PC-3 (cell line): Measurements from ENCODE around the gene PALD1. TPM values are rescaled to one million over a fixed set of nuclear protein-coding genes. Genes with fewer than 3 reads are reported as not detected.

Experiments
- ATAC-seq: fragments of 200-7000 bp; cut with Tn5 transposase; 2 replicates; pipeline ENCODE4 v1.9.1; 2020; ENCODE audit warnings: mild to moderate bottlenecking, moderate library complexity
- BruUV-seq: library from RNA; stranded (reverse); fragments of 400-500 nt; replicated peaks from 2 replicates; lab custom pipeline; 2021; lab: Mats Ljungman, UMichigan
- CTCF ChIA-PET: fragments of 300-600 bp; sonication (Branson Sonifier 250); formaldehyde crosslinking; loops from one replicate; lab custom pipeline; 2022; ENCODE audit warnings: antibody characterized with exemption; lab: Charles Lee
- POLR2A ChIA-PET: fragments of 300-600 bp; sonication (Branson Sonifier 250); formaldehyde crosslinking; loops from one replicate; lab custom pipeline; 2022; ENCODE audit warnings: antibody characterized with exemption; ENCODE audit not compliant: unreplicated experiment; lab: Charles Lee
- DNase-seq: peaks from one replicate; pipeline ENCODE4 v3.0.0-alpha.2; 2015
- H2AFZ ChIP-seq: fragments of 300-600 bp; sonication (generic); 2 replicates; pipeline ENCODE4 v1.6.0; 2016; ENCODE audit warnings: antibody characterized with exemption, low read length
- H3F3A ChIP-seq: fragments of 300-600 bp; sonication (generic); one replicate; pipeline ENCODE4 v1.6.0; 2017; ENCODE audit warnings: antibody characterized with exemption, low read length, control low read depth, mild to moderate bottlenecking; ENCODE audit not compliant: unreplicated experiment
- H3K27ac ChIP-seq: fragments of 300-600 bp; sonication (generic); 2 replicates; pipeline ENCODE4 v1.5.1; 2016; ENCODE audit warnings: mild to moderate bottlenecking, low read length
- H3K27me3 ChIP-seq: fragments of 300-600 bp; sonication (generic); 2 replicates; pipeline ENCODE4 v1.6.1; 2016; ENCODE audit warnings: low read length, mixed read lengths
- H3K36me3 ChIP-seq: fragments of 300-600 bp; sonication (generic); 2 replicates; pipeline ENCODE4 v1.6.1; 2016; ENCODE audit warnings: low read depth, mixed run types, low read length, mixed read lengths
- H3K4me1 ChIP-seq: fragments of 300-600 bp; sonication (generic); 2 replicates; pipeline ENCODE4 v1.5.1; 2016; ENCODE audit warnings: low read length; ENCODE audit not compliant: insufficient read depth
- H3K4me2 ChIP-seq: fragments of 300-600 bp; sonication (generic); 2 replicates; pipeline ENCODE4 v1.6.0; 2016; ENCODE audit warnings: low read length
- H3K4me3 ChIP-seq: fragments of 300-600 bp; sonication (generic); 2 replicates; pipeline ENCODE4 v1.5.1; 2016; ENCODE audit warnings: mild to moderate bottlenecking, low read length, mixed read lengths
- H3K79me2 ChIP-seq: fragments of 300-600 bp; sonication (generic); 2 replicates; pipeline ENCODE4 v1.6.1; 2017; ENCODE audit warnings: low read length, mixed read lengths
- H3K9ac ChIP-seq: fragments of 300-600 bp; sonication (generic); 2 replicates; pipeline ENCODE4 v1.6.0; 2016; ENCODE audit warnings: mild to moderate bottlenecking, low read length
- H3K9me2 ChIP-seq: fragments of 300-600 bp; sonication (generic); replicated peaks from 2 replicates; pipeline ENCODE4 v1.6.1; 2016; ENCODE audit warnings: mixed run types, low read length, mixed read lengths
- H3K9me3 ChIP-seq: fragments of 300-600 bp; sonication (generic); 2 replicates; pipeline ENCODE4 v1.6.1; 2016; ENCODE audit warnings: low read length, mixed read lengths
- H4K20me1 ChIP-seq: fragments of 300-600 bp; sonication (generic); 2 replicates; pipeline ENCODE4 v1.6.1; 2016; ENCODE audit warnings: low read length, mixed read lengths
- CTCF ChIP-seq: fragments of 300-600 bp; sonication (generic); conservative IDR thresholded peaks from 2 replicates; pipeline ENCODE4 v1.5.1; 2017; ENCODE audit warnings: antibody characterized with exemption, low read depth, mild to moderate bottlenecking, low read length
- EZH2 ChIP-seq: fragments of 300-600 bp; sonication (generic); IDR thresholded peaks from one replicate; pipeline ENCODE4 v1.6.1; 2017; ENCODE audit warnings: antibody characterized with exemption, mild to moderate bottlenecking, low read length; ENCODE audit not compliant: unreplicated experiment
- EZH2phosphoT487 ChIP-seq: fragments of 300-600 bp; sonication (generic); IDR thresholded peaks from 2 replicates; pipeline ENCODE4 v1.6.1; 2018; ENCODE audit warnings: mild to moderate bottlenecking, antibody characterized with exemption, low read length, borderline replicate concordance
- intact Hi-C: fragments of 100-400 bp; cut with micrococcal nuclease; formaldehyde crosslinking; loops from 2 replicates; pipeline ENCODE4 v1.9.0; 2023
- total RNA-seq: library from RNA; depleted of rRNA; stranded (reverse); fragments of >200 nt; gene quantifications from 2 replicates; pipeline ENCODE4 v1.2.3, GENCODE V29; 2014

PALD1 gene
- total RNA-seq, 1 experiment from 2014 or later, result 0.80 TPM

- no peaks in the 10 kb centered on the region for H3K36me3 ChIP-seq
- no peaks in the 10 kb centered on the region for H3F3A ChIP-seq
- BruUV-seq, result no TSS peak
- H3K79me2 ChIP-seq, result no peaks in the 10 kb centered on the region
- H4K20me1 ChIP-seq, result no peaks in the 10 kb centered on the region
- no peak overlapping the region for H3K4me2 ChIP-seq
- ATAC-seq, result no peak
- H3K9me2 ChIP-seq, result no peaks in the 10 kb centered on the region
- peaks cover 12% of the 10 kb centered on the region for H3K4me1 ChIP-seq
- CTCF ChIA-PET, result no interaction called here
- intact Hi-C loops, result no loop called here
- no peaks in the 10 kb centered on the region for H3K9me3 ChIP-seq
- no peak overlapping the region for H3K27ac ChIP-seq
- H3K27me3 ChIP-seq, result no peaks in the 10 kb centered on the region
- H3K4me3 ChIP-seq, result no peak overlapping the region
- POLR2A ChIA-PET, result no interaction called here
- no peak overlapping the region for H2AFZ ChIP-seq
- TF ChIP-seq CTCF (no peak), EZH2 (no peak), EZH2phosphoT487 (no peak)
- no peak for DNase-seq
- H3K9ac ChIP-seq, result no peak overlapping the region
These were observed 36.0 kb downstream of the PALD1 start for GRCh38 chr10:70514591-70514990.

- Histone ChIP-seq H3K9ac (no peak overlapping the region), H3K79me2 (no peaks in the 10 kb centered on the region), H3K27me3 (no peaks in the 10 kb centered on the region), H3F3A (no peaks in the 10 kb centered on the region), H4K20me1 (no peaks in the 10 kb centered on the region), H3K27ac (no peak overlapping the region), H3K4me1 (peaks cover 12% of the 10 kb centered on the region), H3K4me2 (no peak overlapping the region), H3K36me3 (no peaks in the 10 kb centered on the region), H2AFZ (no peak overlapping the region), H3K9me3 (no peaks in the 10 kb centered on the region), H3K4me3 (no peak overlapping the region), H3K9me2 (no peaks in the 10 kb centered on the region)
- BruUV-seq, result no TSS peak
- ChIA-PET CTCF (interaction anchor here (0.5 kb wide), 1 partner anchor 20 kb away, joined by 5 read pairs; no protein-coding TSS in a partner anchor), POLR2A (no interaction called here)
- no peak for TF ChIP-seq EZH2
- no peak for TF ChIP-seq CTCF
- TF ChIP-seq EZH2phosphoT487, result no peak
- intact Hi-C loops, result no loop called here
- no peak for DNase-seq
- no peak for ATAC-seq
These were observed 36.6 kb downstream of the PALD1 start for GRCh38 chr10:70515035-70515667.

GRCh38 chr10:70518695-70519094 lies 40.1 kb downstream of the PALD1 start:
- peaks cover 12% of the 10 kb centered on the region for H3K4me1 ChIP-seq
- no TSS peak for BruUV-seq
- ATAC-seq (peak; percentile 95), DNase-seq (peak; percentile 93)
- H3K27me3 ChIP-seq, result no peaks in the 10 kb centered on the region
- H3K4me3 ChIP-seq, result no peak overlapping the region
- intact Hi-C loops, result no loop called here
- H2AFZ ChIP-seq, result no peak overlapping the region
- ChIA-PET POLR2A (no interaction called here), CTCF (no interaction called here)
- no peak for TF ChIP-seq EZH2phosphoT487
- TF ChIP-seq CTCF, result no peak
- TF ChIP-seq EZH2, result no peak
- H3K9ac ChIP-seq, result no peak overlapping the region
- peak overlapping the region; percentile 36 for H3K4me2 ChIP-seq
- H3K27ac ChIP-seq, result no peak overlapping the region
- no peaks in the 10 kb centered on the region for H3K79me2 ChIP-seq
- H3K36me3 ChIP-seq, result no peaks in the 10 kb centered on the region
- no peaks in the 10 kb centered on the region for H3K9me3 ChIP-seq
- no peaks in the 10 kb centered on the region for H4K20me1 ChIP-seq
- H3K9me2 ChIP-seq, result no peaks in the 10 kb centered on the region
- H3F3A ChIP-seq, result no peaks in the 10 kb centered on the region
